HFF-Myc (cell line): ENCODE measurements around the gene SLC39A2.
"Not testable (repeated sequence)": the region's sequence is repeated elsewhere in the genome, so short reads cannot be mapped to it uniquely, and the experiment has no call there.

Experiments used
- DNase-seq: peaks from one replicate; pipeline ENCODE4 v3.0.0-alpha.2; 2011; ENCODE audit warnings: low read depth; ENCODE audit errors: extremely low read depth
- H3K4me3 ChIP-seq: replicated peaks from 2 replicates; pipeline ENCODE4 v1.5.1; 2011; ENCODE audit warnings: low read depth, mild to moderate bottlenecking, control low read depth, low read length
- CTCF ChIP-seq: IDR thresholded peaks from 2 replicates; pipeline ENCODE4 v1.5.1; 2012; ENCODE audit warnings: mild to moderate bottlenecking, low read depth, low read length, control low read depth; ENCODE audit errors: missing control alignments

SLC39A2 gene

GRCh38 chr14:20997564-20997963 is 1.5 kb upstream of the SLC39A2 start:
- TF ChIP-seq CTCF: no peak
- DNase-seq: no peak
- no peak overlapping the region for H3K4me3 ChIP-seq

- no peak overlapping the region for H3K4me3 ChIP-seq
- TF ChIP-seq CTCF: no peak
- no peak for DNase-seq
These were observed 954 bp upstream of the SLC39A2 start for GRCh38 chr14:20998139-20998538.

GRCh38 chr14:20999591-20999990 is 498 bp downstream of the SLC39A2 start:
- H3K4me3 ChIP-seq: no peak overlapping the region
- no peak for DNase-seq
- TF ChIP-seq CTCF: no peak

DNA sequence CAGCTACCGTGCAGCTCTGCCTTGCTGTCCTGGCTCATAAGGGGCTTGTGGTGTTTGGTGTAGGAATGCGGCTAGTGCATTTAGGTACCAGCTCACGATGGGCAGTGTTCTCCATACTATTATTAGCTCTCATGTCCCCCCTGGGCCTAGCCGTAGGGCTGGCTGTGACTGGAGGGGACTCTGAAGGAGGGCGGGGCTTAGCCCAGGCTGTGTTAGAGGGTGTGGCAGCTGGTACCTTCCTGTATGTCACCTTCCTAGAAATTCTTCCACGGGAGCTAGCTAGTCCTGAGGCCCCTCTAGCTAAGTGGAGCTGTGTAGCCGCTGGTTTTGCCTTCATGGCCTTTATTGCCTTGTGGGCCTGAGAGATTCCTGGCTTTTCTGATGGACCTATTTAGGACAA is 2.1 kb downstream of the SLC39A2 start:
- DNase-seq: no peak
- no peak overlapping the region for H3K4me3 ChIP-seq
- TF ChIP-seq CTCF: no peak

DNA sequence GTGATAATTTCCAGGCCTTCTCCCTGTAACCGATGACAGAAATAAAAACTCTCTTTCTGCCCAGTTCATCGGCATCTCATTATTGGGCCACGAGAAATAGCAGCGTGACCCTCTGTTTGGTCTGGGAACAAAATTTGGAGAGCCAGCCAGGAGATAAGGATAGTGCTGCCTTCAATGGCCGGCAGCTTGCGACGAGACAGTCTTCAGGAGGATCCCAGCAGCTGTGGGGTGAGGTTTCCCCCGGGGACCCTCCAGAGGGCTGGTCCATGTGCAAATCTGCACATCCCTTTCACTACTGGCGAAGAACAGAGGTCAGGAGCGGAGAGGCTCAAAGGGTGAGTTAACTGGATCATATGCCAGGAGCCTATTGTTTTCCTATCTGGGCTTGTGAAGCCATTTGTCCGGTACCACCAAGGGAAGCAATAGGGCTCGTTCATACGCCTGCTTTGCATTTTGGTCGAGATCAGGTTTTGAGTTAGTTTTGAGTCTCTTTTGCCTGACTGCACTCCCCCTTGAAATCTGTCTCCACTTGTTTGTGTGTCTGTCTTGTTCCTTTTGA is 4.8 kb downstream of the SLC39A2 start:
- no peak overlapping the region for H3K4me3 ChIP-seq
- DNase-seq: no peak
- no peak for TF ChIP-seq CTCF

- not testable (repeated sequence) for DNase-seq, H3K4me3 ChIP-seq
These were observed 10.6 kb downstream of the SLC39A2 start for GRCh38 chr14:21009721-21010120.

DNA sequence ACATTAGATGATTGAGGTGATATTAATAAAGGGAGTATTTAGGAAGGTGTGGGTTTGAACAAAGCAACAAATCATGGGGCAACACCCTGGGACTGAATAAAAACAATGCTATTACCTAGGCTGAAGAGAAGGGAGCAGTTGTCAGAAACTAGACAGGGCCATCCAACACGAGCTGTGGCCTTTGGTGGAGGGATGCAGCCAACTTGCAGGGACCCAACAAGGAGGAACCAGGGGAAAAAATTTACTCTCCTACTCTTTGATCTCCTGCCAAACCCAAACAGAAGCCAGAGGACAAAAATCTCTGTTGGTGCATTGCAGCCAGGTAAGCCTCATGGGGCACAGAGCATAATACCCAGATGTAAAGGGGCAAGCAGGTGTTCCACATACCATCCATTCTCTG is 12.0 kb downstream of the SLC39A2 start:
- no peak for DNase-seq
- no peak for TF ChIP-seq CTCF
- H3K4me3 ChIP-seq: no peak overlapping the region
